Liver (tissue), 9 donors: ENCODE measurements around the gene DAAM1. TPM values are rescaled to one million over a fixed set of nuclear protein-coding genes. Genes with fewer than 3 reads are reported as not detected.

Source experiments
- DNase-seq: peaks from one replicate; pipeline ENCODE4 v3.0.0-alpha.2; 2017; ENCODE audit warnings: low spot score
- H3K27ac ChIP-seq, 2 donors: one replicate each; pipeline ENCODE4 v1.7.0; 2013; ENCODE audit warnings: inconsistent platforms in 2 of 2, low read length in 2 of 2, control low read depth in 1 of 2, low read depth in 1 of 2, mild to moderate bottlenecking in 1 of 2
- H3K27me3 ChIP-seq, 4 donors: one replicate each; pipeline versions ENCODE4 v1.6.1 to v1.7.0; 2013; ENCODE audit warnings: low read length in 3 of 4, inconsistent platforms in 1 of 4, mild to moderate bottlenecking in 1 of 4, moderate library complexity in 1 of 4; ENCODE audit not compliant: control insufficient read depth in 4 of 4, insufficient read depth in 4 of 4
- H3K36me3 ChIP-seq, 4 donors: one replicate each; pipeline versions ENCODE4 v1.6.1 to v1.7.0; 2013; ENCODE audit warnings: low read length in 3 of 4, mild to moderate bottlenecking in 3 of 4, low read depth in 1 of 4, moderate library complexity in 1 of 4; ENCODE audit not compliant: control insufficient read depth in 4 of 4, insufficient read depth in 3 of 4
- H3K4me1 ChIP-seq, 4 donors: one replicate each; pipeline versions ENCODE4 v1.6.1 to v1.7.0; 2013; ENCODE audit warnings: low read length in 3 of 4, mild to moderate bottlenecking in 3 of 4, moderate library complexity in 1 of 4; ENCODE audit not compliant: control insufficient read depth in 4 of 4, insufficient read depth in 4 of 4
- H3K4me3 ChIP-seq, 3 donors: one replicate each; pipeline versions ENCODE4 v1.6.1 to v1.7.0; 2013; ENCODE audit warnings: low read length in 3 of 3, control low read depth in 1 of 3, low read depth in 1 of 3, mild to moderate bottlenecking in 1 of 3
- H3K9ac ChIP-seq, 2 donors: one replicate each; pipeline ENCODE4 v1.7.0; 2013; ENCODE audit warnings: low read length in 2 of 2, mild to moderate bottlenecking in 2 of 2, moderate library complexity in 2 of 2, control low read depth in 1 of 2, low read depth in 1 of 2
- H3K9me3 ChIP-seq, 4 donors: one replicate each; pipeline versions ENCODE4 v1.6.1 to v1.7.0; 2013; ENCODE audit warnings: low read length in 3 of 4; ENCODE audit not compliant: control insufficient read depth in 4 of 4
- EGR1 ChIP-seq, 2 donors: IDR thresholded peaks; 2 replicates each; pipeline ENCODE4 v1.6.1; 2016 to 2018; ENCODE audit warnings: antibody characterized with exemption in 2 of 2, low read depth in 2 of 2
- FOXA1 ChIP-seq: IDR thresholded peaks from 2 replicates; pipeline ENCODE4 v1.6.1; 2016; ENCODE audit warnings: antibody characterized with exemption
- FOXA2 ChIP-seq: IDR thresholded peaks from 2 replicates; pipeline ENCODE4 v1.6.1; 2016; ENCODE audit warnings: antibody characterized with exemption
- HNF4A ChIP-seq, 2 donors: conservative IDR thresholded peaks; 2 replicates each; pipeline ENCODE4 v1.6.1; 2016; ENCODE audit warnings: antibody characterized with exemption in 2 of 2, mild to moderate bottlenecking in 2 of 2
- MAX ChIP-seq: IDR thresholded peaks from 2 replicates; pipeline ENCODE4 v1.6.1; 2016; ENCODE audit warnings: antibody characterized with exemption
- NR2F2 ChIP-seq: IDR thresholded peaks from 2 replicates; pipeline ENCODE4 v1.6.1; 2016; ENCODE audit warnings: antibody characterized with exemption
- REST ChIP-seq: IDR thresholded peaks from 2 replicates; pipeline ENCODE4 v1.6.1; 2016; ENCODE audit warnings: antibody characterized with exemption, mild to moderate bottlenecking
- RXRA ChIP-seq, 2 donors: IDR thresholded peaks; 2 replicates each; pipeline ENCODE4 v1.6.1; 2017 to 2018; ENCODE audit warnings: antibody characterized with exemption in 2 of 2, mild to moderate bottlenecking in 1 of 2
- TAF1 ChIP-seq: conservative IDR thresholded peaks from 2 replicates; pipeline ENCODE4 v1.6.1; 2016; ENCODE audit warnings: antibody characterized with exemption, mild to moderate bottlenecking
- YY1 ChIP-seq: IDR thresholded peaks from 2 replicates; pipeline ENCODE4 v1.6.1; 2016; ENCODE audit warnings: antibody characterized with exemption, mild to moderate bottlenecking
- ZBTB33 ChIP-seq: IDR thresholded peaks from 2 replicates; pipeline ENCODE4 v1.6.1; 2016; ENCODE audit warnings: antibody characterized with exemption
- WGBS: extraction: QIAGEN DNeasy Blood & Tissue Kit; methylation state at CpG from one replicate; pipeline ENCODE4 v1.1.7; 2013; 5-methylcytosine and 5-hydroxymethylcytosine counted together
- polyA plus RNA-seq, 2 donors: library from polyadenylated mRNA; stranded (reverse) in 1 of 2; unstranded in 1 of 2; fragments of 200-250 nt in 1 of 2; fragments of >200 nt in 1 of 2; fragmentation: Nextera tagmentation in 1 of 2; extraction: Ambion mirVana in 1 of 2; gene quantifications; one replicate each; pipeline versions ENCODE4 v1.2.1 to v1.2.3, GENCODE V29; 2013 to 2015
- total RNA-seq, 2 donors: library from RNA; depleted of rRNA; stranded (reverse); fragments of >200 nt; gene quantifications; one replicate each; pipeline ENCODE4 v1.2.3, GENCODE V29; 2014
- TF ChIP-seq, protein P1 (sequence below): IDR thresholded peaks from 2 replicates; pipeline ENCODE4 v1.6.1; 2016; ENCODE audit warnings: antibody characterized with exemption
- TF ChIP-seq, protein P2 (sequence below): fragments of 150-350 bp; IDR thresholded peaks from 2 replicates; pipeline ENCODE4 v1.5.1; 2017; ENCODE audit warnings: improper control_type of control experiment, low read depth, low read length; ENCODE audit not compliant: missing input control
- donor health status: healthy.
- donor health status: healthy.
- donor health status: healthy.
- donor health status: healthy.
- donor health status: healthy.

Gene DAAM1
- total and polyA plus RNA-seq, 4 donors: 9.5 to 28.4 (median 18.5) TPM

DNA sequence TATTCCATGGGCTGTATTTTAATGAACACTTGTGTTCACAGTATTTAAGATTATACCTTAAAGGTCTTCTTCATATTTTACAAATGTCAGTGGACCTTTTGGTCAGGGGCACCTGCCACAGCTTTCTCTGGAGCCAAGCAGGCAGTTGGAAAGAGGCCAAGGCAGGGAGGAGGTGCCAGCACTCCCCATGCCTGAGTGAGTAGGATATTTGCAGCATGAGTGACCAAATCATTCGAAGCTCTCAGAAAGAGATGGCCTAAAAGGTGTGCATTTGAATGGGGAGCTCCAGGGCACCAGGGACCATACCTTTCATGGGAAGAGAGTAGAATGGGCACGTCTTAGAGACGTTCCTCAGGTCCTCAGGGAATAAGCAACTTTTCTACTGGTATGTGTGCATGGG, 155.1 kb downstream of the DAAM1 start:
- H3K27me3 ChIP-seq: no peaks in the 10 kb centered on the region
- H3K4me3 ChIP-seq: no peak overlapping the region
- H3K9me3 ChIP-seq: no peaks in the 10 kb centered on the region
- peaks cover 0 to 26% (median 5%) of the 10 kb centered on the region in 4 donors for H3K36me3 ChIP-seq
- TF ChIP-seq HNF4A (conservative IDR thresholded peaks at IDR 0.05): no peak
- H3K4me1 ChIP-seq: no peaks in the 10 kb centered on the region
- no peak overlapping the region for H3K9ac ChIP-seq
- H3K27ac ChIP-seq: no peak overlapping the region
- no peak for DNase-seq
- 89% methylated on average over 3 of the region's 3 CpGs for WGBS

GRCh38 chr14:59344016-59344415, 155.5 kb downstream of the DAAM1 start:
- Histone ChIP-seq H3K4me1 (no peaks in the 10 kb centered on the region), H3K4me3 (no peak overlapping the region), H3K36me3 (peaks cover 0 to 27% (median 5%) of the 10 kb centered on the region in 4 donors), H3K27ac (no peak overlapping the region), H3K9ac (no peak overlapping the region), H3K27me3 (no peaks in the 10 kb centered on the region), H3K9me3 (no peaks in the 10 kb centered on the region)
- no peak for TF ChIP-seq TAF1
- no peak for TF ChIP-seq FOXA1
- TF ChIP-seq FOXA2: no peak
- no peak for TF ChIP-seq ZBTB33
- no peak for TF ChIP-seq RXRA (IDR thresholded peaks at IDR 0.05)
- no peak for DNase-seq
- 93% methylated on average over 4 of the region's 4 CpGs for WGBS

DNA sequence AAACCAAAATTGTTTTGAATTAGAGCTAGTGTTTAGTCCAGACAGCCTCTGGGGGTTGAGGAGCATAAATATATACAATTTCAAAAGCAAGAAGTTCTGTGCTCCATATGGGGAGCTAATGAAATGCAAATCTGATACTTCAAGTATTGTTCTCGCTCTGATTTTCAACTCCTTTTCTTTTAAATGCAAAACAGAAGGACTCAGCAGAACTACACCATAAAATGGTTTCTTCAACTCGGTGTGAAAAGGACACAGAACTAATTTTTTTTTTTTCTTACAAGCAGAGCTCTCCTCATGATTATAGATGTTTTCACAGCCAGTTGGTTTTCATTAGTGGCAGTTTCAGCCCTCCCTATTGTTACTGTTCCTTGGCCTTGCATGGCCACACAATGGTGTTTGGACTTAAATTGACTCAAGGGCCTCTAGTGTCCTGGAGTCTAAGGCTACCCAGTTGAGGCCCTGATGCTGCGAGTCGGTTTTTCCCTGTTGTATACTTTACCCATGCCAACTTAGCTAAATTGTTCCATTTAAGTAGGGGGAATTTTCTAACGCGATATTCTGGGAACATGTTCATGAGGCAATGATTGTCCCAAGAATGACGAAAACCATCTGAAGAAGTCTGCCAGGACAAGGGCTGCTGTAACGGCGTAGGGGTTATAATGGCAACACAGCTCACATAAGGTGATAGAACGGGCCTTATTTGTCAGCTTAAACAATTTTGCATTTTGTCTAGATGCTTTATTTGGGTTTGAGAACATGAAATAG, 156.4 kb downstream of the DAAM1 start:
- Histone ChIP-seq H3K9me3 (no peaks in the 10 kb centered on the region), H3K27me3 (no peaks in the 10 kb centered on the region), H3K9ac (no peak overlapping the region), H3K27ac (no peak overlapping the region), H3K4me1 (no peaks in the 10 kb centered on the region), H3K36me3 (peaks cover 0 to 24% (median 7%) of the 10 kb centered on the region in 4 donors), H3K4me3 (no peak overlapping the region)
- no peak for DNase-seq
- 93% methylated on average over 10 of the region's 10 CpGs for WGBS
- TF ChIP-seq MAX: no peak
- TF ChIP-seq YY1: no peak
- TF ChIP-seq, protein P1, sequence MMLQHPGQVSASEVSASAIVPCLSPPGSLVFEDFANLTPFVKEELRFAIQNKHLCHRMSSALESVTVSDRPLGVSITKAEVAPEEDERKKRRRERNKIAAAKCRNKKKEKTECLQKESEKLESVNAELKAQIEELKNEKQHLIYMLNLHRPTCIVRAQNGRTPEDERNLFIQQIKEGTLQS: no peak
- no peak for TF ChIP-seq TAF1
- TF ChIP-seq, protein P2, sequence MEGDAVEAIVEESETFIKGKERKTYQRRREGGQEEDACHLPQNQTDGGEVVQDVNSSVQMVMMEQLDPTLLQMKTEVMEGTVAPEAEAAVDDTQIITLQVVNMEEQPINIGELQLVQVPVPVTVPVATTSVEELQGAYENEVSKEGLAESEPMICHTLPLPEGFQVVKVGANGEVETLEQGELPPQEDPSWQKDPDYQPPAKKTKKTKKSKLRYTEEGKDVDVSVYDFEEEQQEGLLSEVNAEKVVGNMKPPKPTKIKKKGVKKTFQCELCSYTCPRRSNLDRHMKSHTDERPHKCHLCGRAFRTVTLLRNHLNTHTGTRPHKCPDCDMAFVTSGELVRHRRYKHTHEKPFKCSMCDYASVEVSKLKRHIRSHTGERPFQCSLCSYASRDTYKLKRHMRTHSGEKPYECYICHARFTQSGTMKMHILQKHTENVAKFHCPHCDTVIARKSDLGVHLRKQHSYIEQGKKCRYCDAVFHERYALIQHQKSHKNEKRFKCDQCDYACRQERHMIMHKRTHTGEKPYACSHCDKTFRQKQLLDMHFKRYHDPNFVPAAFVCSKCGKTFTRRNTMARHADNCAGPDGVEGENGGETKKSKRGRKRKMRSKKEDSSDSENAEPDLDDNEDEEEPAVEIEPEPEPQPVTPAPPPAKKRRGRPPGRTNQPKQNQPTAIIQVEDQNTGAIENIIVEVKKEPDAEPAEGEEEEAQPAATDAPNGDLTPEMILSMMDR: no peak
- TF ChIP-seq NR2F2: no peak
- TF ChIP-seq EGR1 (IDR thresholded peaks at IDR 0.05; ENCODE audit: low read depth in 2 of 2): no peak
- TF ChIP-seq ZBTB33: no peak
- no peak for TF ChIP-seq REST
- no peak for TF ChIP-seq FOXA2
- no peak for TF ChIP-seq FOXA1
- no peak for TF ChIP-seq RXRA (IDR thresholded peaks at IDR 0.05)
